HG02870 (cell line): ENCODE data around the gene PHLDB2.

Source experiments
- ATAC-seq: cut with Tn5 transposase; IDR thresholded peaks from one replicate; pipeline ENCODE4 v1.9.1; 2021; ENCODE audit warnings: mild to moderate bottlenecking, moderate library complexity; ENCODE audit not compliant: unreplicated experiment

Gene PHLDB2

DNA sequence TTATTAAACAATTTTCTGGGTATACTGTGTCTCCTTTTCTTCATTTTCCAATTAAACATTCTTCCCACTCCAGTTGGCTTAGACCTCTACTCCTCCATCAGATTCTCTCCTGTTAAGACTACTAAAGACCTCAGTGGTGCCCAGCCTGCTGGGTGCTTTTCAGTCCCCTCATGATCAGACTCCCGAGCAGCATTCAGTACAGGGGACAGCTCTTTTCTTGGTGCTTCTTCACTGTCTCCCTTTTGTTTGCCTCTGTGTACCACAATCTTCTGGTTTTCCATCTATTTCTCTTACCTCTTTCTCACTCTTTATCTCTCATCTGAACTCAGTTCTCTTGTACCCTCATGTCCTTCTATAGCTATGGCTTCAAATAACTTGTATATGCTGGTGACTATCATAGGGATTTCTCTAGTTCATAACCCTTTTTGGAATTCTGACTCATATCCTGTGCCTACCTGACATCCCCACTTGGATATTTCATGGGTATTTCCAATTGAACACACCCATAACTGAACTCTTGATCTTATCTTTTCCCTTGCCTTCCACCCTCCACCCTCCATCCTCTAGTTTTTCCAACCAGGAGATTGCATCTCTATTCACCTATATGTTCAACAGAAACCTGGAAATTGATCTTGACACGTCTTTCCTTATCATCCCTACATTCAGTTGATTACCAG, 64.2 kb downstream of the PHLDB2 start:
- no peak for ATAC-seq

- no peak for ATAC-seq
These were observed 64.7 kb downstream of the PHLDB2 start for GRCh38 chr3:111923806-111924205.

GRCh38 chr3:111924283-111924682, 65.2 kb downstream of the PHLDB2 start:
- no peak for ATAC-seq

- no peak for ATAC-seq
These were observed 67.2 kb downstream of the PHLDB2 start for GRCh38 chr3:111926266-111926676.

GRCh38 chr3:111928613-111929012, 69.5 kb downstream of the PHLDB2 start:
- ATAC-seq: no peak

- ATAC-seq: no peak
These were observed 70.4 kb downstream of the PHLDB2 start for GRCh38 chr3:111929484-111929883.

GRCh38 chr3:111932946-111933345, 73.9 kb downstream of the PHLDB2 start:
- ATAC-seq: no peak

DNA sequence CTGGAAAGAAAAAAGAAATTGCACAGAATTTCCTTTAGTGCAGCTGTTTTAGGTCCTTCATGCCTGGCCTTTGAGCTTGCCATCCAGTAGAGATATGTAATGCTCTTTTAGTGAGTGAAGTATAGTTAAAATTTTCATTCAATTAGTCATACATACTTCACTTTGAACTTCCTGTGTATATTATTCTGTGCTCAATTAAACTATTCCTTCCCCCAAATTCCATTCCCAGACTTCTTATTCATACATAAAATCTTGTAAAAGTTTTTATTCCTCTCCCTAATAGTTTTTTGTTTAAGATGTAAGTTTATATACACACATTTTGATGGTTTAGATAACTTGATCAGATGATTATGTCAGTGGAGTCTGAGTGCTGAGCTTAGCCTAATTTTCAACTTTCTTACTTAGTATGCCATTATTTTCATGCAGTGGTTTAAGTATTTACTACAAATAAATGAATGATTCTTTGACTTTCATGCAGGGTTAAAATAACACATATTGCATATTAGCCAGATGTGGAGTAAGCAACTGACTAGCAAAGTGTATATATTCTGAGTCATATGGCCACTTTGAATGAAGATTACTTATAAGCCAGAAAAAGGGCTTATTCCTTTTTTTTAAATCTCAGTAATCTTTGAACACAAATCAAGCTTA, 77.3 kb downstream of the PHLDB2 start:
- ATAC-seq: no peak

- ATAC-seq: no peak
These were observed 77.9 kb downstream of the PHLDB2 start for GRCh38 chr3:111936967-111937366.

DNA sequence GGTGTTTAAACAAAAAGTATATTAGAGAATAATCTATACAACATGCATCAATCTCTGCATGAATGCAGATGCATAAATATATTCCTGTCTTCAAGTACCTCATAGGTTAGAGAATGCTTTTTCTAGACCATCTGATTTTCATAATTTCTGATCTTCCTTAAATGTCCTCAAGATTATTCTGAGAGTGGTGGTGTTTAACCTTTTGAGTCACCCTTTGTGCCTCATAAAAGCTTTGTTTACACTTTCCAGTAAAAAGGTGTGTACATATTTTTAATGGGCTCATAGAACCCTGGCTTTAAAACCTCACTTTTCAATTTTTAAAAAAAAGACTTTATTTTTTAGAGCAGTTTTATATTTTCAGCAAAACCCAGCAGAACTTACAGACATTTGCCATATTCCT, 78.8 kb downstream of the PHLDB2 start:
- ATAC-seq: no peak

- ATAC-seq: no peak
These were observed 80.8 kb downstream of the PHLDB2 start for GRCh38 chr3:111939873-111940272.

- ATAC-seq: no peak
These were observed 84.5 kb downstream of the PHLDB2 start for GRCh38 chr3:111943533-111943932.

GRCh38 chr3:111944372-111944771, 85.3 kb downstream of the PHLDB2 start:
- ATAC-seq: no peak

DNA sequence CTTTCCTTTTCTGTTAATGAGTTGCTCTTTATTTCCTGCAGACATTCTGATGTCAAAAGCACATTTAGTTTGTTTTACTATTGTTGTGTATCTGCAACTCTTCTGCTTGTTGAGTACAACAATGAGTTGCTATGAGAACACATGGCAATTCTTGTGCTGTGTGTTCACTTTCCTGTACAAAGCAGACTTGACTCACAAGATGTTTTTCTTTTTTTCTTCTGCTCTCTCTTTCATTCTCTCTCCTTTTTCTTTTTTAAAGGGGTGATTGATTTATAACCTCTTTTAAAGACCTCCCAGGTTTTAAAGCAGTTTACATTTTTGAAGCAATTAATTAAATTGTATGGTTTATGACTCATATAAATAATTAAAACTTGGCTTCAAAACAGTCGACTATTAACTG, 88.2 kb downstream of the PHLDB2 start:
- no peak for ATAC-seq

DNA sequence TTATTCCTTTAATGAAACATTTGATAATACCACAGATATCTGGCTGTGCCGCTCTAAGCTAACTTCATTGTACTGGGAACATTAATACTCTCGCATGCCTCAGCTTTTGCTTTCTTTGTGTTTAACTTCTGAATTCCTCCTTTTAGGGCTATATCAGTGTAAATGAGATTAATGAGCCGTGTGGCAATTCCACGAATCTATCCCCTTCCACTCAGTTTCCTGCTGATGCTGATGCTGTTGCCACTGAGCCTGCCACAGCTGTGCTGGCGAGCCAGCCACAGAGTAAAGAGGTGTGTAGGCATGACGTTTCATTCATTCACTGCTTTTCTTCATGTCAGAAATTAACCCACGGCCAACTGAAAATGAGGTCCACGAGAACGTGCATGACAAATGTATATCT, 89.7 kb downstream of the PHLDB2 start:
- ATAC-seq: no peak

DNA sequence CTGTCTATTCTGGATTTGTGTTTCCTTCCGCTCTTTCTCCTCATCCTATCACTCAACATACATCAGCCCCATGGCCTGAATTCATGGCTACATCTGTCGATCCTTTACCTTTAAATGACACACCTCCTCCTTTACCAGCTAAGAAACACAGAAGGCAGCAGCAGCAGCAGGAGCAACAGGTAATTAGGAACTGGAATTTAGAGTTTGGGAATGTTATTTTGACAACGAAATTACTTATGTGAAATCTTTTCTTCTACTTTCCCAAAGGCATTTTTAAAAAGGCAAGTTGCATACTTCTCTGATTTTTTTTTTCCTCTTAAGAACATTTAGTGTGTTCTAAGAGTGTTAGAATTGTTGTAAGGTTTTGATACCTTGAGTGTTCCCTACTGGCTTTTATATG, 90.6 kb downstream of the PHLDB2 start:
- ATAC-seq: no peak

GRCh38 chr3:111951032-111951431, 92.0 kb downstream of the PHLDB2 start:
- no peak for ATAC-seq

DNA sequence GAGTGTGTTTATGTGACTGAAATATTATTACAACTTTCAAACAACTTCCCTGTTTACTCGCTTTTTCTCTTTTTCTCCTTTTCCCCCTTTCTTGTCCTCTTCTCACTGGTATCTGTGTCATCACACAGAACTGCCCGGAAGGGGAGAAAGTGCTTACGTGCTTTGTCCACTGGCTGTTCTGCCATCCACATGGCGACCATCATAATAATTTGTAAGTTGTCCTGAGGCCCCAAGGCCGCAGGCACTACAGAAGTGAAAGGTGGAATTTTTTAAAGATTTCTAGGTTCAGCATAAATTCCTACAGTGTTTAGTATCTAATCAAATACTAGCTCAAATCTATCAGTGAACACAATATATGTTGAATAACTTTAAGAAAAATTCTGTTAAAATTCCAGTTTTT, 93.0 kb downstream of the PHLDB2 start:
- ATAC-seq: no peak

DNA sequence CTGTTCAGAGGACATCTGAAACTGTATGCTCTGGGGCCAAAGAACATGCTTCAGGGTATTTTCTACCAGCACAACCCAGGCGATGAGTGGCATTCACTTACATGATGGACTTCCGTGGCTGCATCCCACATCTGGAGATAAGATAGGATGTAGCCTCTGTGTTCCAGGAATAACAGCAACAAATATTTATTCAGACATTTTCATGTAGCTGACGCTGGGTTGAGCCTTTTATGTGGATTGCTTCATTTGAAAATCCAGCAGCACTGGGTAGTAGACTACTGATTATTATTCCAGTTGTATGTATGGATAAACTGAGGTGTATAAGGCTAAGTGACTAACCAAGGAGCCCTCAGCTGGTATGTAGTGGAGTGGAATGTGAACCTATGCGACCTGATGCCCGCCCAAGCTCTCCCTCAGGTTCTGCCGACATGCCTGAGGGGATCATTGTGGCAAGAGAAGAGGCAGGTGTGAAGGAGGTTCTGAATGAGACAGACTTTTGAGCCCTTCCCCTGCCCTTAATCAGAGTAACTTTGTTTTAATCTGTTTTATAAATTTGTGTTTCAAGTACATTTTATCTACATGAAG, 93.9 kb downstream of the PHLDB2 start:
- ATAC-seq: no peak

DNA sequence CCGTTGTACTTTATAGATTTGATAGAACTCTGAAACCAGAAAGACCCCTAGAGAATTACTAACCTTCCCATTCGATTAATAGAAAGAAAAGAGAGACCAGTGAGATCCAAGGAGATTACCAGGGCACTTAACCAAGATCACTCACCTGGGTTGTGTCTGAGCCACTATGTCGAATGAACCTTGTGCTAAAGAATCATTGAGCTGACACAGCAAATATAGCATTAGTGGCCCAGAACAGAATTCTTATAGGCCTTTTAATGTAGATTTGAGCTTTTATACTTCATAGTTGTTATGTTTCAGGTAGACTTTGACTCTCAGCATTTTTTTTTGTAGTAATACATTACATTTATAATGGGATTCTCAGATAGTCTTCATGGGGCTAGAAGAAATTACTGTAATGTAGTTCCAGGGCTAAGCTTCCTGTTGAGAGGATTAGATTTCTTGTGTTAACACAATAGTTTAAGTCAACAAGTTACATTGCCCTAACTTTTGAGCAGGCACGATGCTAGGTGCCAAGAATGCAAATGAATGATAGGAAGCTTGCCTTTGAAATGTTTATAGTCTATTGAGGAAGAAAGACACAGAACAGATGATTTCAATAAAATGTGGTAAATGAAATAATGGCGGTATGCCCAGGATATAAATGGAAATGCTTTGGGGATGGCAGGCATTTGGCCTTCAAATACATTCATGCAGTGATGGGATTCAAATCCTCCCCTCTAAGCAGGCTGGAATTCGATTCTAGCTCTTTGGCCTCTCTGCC, 95.3 kb downstream of the PHLDB2 start:
- no peak for ATAC-seq

DNA sequence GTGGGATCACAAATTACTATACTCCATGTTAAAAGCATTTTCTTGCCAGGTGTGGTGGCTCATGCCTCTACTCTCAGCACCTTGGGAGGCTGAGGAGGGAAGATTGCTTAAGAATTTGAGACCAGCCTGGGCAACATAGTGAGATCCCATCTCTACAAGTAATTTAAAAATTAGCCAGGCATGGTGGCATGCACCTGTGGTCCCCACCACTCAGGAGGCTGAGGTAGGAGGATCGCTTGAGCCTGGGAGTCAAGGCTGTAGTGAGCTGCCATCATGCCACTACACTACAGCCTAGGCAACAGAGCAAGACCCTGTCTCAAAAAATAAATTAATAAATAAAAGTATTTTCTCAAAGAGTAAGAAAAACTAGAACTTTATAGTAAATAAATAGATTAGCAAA, 96.8 kb downstream of the PHLDB2 start:
- no peak for ATAC-seq

- ATAC-seq: no peak
These were observed 97.4 kb downstream of the PHLDB2 start for GRCh38 chr3:111956449-111956848.
